DMS 273 (cell line): ENCODE data around the gene ZBTB17.
"Not testable (repeated sequence)": the region's sequence is repeated elsewhere in the genome, so short reads cannot be mapped to it uniquely, and the experiment has no call there.

Experiments
- DNase-seq: peaks from one replicate; lab custom pipeline; 2025; ENCODE audit not compliant: unreplicated experiment; lab: John Stamatoyannopoulos, UW

ZBTB17 gene

DNA sequence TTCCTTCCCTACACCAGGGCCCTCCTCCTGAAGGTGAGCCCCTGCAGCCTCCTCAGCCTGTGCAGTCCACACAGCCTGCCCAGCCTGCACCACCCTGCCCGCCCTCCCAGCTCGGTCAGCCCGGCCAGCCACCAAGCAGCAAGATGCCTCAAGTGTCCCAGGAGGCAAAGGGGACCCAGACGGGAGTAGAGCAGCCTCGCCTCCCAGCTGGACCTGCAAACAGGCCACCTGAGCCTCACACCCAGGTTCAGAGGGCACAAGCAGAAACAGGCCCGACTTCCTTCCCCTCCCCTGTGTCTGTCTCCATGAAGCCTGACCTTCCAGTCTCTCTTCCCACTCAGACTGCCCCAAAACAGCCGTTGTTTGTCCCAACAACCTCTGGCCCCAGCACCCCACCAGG lies 38.8 kb downstream of the ZBTB17 start:
- DNase-seq, result no peak

- DNase-seq, result no peak
These were observed 39.9 kb downstream of the ZBTB17 start for GRCh38 chr1:15936025-15936424.

GRCh38 chr1:15935056-15935950 lies 40.6 kb downstream of the ZBTB17 start:
- DNase-seq, result no peak

DNA sequence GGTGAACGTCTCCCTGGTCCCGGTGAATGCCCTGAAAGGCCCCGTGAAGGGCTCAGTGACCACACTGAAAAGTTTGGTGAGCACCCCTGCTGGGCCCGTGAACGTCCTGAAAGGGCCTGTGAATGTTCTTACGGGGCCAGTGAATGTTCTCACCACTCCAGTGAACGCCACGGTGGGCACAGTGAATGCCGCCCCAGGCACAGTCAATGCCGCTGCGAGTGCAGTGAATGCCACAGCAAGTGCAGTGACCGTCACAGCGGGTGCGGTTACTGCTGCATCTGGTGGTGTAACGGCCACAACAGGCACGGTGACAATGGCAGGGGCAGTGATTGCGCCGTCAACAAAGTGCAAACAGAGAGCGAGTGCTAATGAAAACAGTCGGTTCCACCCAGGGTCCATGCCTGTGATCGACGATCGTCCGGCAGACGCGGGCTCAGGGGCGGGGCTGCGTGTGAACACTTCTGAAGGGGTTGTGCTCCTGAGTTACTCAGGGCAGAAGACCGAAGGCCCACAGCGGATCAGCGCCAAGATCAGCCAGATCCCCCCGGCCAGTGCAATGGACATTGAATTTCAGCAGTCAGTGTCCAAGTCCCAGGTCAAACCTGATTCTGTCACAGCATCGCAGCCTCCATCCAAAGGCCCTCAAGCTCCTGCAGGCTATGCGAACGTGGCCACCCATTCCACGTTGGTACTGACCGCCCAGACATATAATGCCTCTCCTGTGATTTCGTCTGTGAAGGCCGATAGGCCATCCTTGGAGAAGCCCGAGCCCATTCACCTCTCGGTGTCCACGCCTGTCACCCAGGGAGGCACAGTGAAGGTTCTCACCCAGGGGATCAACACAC lies 41.5 kb downstream of the ZBTB17 start:
- no peak for DNase-seq

DNA sequence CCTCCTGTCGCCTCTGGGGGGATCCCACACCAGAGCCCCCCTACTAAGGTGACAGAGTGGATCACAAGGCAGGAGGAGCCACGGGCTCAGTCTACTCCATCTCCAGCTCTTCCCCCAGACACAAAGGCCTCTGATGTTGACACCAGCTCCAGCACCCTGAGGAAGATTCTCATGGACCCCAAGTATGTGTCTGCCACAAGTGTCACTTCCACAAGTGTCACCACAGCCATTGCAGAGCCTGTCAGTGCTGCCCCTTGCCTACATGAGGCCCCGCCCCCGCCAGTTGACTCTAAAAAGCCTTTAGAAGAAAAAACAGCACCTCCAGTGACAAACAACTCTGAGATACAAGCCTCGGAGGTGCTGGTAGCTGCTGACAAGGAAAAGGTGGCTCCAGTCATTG lies 42.2 kb downstream of the ZBTB17 start:
- DNase-seq, result no peak

DNA sequence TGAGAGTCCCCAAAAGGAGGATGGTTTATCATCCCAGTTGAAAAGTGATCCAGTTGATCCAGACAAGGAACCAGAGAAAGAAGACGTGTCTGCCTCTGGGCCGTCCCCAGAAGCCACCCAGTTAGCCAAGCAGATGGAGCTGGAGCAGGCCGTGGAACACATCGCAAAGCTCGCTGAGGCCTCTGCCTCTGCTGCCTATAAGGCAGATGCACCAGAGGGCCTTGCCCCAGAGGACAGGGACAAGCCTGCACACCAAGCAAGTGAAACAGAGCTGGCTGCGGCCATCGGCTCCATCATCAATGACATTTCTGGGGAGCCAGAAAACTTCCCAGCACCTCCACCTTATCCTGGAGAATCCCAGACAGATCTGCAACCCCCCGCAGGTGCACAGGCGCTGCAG lies 43.3 kb downstream of the ZBTB17 start:
- no peak for DNase-seq

DNA sequence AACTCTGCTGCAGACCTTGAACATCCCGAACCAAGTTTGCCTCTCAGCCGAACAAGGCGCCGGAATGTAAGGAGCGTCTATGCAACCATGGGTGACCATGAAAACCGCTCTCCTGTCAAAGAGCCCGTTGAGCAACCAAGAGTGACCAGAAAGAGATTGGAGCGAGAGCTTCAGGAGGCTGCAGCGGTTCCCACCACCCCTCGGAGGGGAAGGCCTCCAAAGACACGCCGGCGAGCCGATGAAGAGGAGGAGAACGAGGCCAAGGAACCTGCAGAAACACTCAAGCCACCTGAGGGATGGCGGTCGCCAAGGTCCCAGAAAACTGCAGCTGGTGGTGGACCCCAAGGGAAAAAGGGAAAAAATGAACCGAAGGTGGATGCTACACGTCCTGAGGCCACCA lies 44.0 kb downstream of the ZBTB17 start:
- DNase-seq, result no peak

DNA sequence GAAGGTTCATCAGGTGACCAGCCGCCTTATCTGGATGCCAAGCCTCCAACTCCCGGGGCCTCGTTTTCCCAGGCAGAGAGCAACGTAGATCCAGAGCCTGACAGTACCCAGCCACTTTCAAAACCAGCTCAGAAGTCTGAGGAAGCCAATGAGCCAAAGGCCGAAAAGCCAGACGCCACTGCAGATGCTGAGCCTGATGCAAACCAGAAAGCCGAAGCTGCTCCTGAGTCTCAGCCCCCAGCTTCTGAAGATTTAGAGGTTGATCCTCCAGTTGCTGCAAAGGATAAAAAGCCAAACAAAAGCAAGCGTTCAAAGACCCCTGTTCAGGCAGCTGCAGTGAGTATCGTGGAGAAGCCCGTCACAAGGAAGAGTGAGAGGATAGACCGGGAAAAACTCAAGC lies 44.5 kb downstream of the ZBTB17 start:
- no peak for DNase-seq

- no peak for DNase-seq
These were observed 46.6 kb downstream of the ZBTB17 start for GRCh38 chr1:15928971-15929965.

GRCh38 chr1:15926448-15926847 lies 49.5 kb downstream of the ZBTB17 start:
- DNase-seq, result not testable (repeated sequence)

- DNase-seq, result no peak
These were observed 52.7 kb downstream of the ZBTB17 start for GRCh38 chr1:15923241-15923640.

GRCh38 chr1:15918962-15919715 lies 56.8 kb downstream of the ZBTB17 start:
- DNase-seq, result no peak

DNA sequence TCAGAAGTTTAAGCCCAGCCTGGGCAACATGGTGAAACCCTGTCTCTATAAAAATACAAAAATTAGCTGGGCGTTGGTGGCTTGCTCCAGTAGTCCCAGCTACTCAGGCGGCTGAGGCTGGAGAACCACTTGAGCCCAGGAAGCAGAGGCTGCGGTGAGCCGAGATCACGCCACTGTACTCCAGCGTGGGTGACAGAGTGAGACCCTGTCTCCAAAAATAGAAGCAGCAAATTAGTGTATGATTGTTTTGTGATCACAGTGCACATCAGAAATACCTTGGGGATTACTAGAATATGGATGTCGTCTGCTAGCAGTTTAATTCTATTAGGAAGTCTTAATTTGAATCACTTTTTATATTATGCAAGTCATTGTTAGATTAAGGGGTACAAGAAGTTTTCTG lies 59.0 kb downstream of the ZBTB17 start:
- no peak for DNase-seq

DNA sequence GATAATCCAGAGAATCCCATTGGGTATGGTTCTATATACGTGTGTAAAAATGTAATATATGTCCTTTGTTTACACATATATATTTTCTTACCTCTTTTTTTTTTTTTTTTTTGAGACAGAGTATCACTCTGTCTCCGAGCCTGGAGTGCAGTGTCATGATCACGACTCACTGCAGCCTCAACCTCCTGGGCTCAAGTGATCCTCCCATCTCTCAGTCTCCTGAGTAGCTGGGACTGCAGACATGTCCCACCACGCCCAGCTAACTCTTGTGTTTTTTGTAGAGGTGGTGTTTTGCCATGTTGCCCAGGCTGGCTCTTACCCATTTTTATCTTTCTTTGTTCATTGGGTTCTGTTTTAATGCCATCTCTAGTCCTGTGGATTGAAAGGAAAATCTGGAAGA lies 59.5 kb downstream of the ZBTB17 start:
- DNase-seq, result no peak

DNA sequence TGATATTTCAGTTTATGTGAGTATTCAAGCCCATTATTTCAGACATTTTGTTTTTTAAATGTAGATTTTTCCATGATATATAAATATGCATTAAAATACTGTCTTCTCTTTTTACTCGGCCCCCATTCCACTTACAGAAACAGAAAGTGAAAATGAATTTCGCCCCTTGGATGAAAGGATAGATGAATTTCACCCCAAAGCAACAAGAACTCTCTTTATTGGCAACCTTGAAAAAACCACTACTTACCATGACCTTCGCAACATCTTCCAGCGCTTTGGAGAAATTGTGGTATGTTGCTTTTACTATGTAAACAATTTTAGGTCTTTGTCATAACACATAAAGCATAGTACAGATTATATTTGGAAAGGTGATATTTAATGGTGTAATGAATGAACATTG lies 59.9 kb downstream of the ZBTB17 start:
- no peak for DNase-seq

GRCh38 chr1:15913607-15914006 lies 62.3 kb downstream of the ZBTB17 start:
- DNase-seq, result not testable (repeated sequence)

GRCh38 chr1:15911927-15912326 lies 64.0 kb downstream of the ZBTB17 start:
- DNase-seq, result no peak

DNA sequence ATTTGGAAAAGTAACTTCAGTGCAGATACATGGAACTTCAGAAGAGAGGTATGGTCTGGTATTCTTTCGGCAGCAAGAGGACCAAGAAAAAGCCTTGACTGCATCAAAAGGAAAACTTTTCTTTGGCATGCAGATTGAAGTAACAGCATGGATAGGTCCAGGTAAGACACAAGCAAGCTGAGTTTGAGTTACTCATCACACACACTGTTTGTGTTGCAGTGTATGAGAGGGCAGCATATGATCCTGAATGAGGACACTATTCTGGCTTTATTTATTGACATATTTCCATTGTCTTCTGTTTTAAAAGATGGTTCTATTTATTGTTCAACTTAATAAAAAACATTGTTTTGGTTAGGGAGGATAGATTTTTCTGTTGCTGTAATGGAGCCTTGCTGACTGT lies 64.8 kb downstream of the ZBTB17 start:
- no peak for DNase-seq

GRCh38 chr1:15908597-15908996 lies 67.3 kb downstream of the ZBTB17 start:
- no peak for DNase-seq

DNA sequence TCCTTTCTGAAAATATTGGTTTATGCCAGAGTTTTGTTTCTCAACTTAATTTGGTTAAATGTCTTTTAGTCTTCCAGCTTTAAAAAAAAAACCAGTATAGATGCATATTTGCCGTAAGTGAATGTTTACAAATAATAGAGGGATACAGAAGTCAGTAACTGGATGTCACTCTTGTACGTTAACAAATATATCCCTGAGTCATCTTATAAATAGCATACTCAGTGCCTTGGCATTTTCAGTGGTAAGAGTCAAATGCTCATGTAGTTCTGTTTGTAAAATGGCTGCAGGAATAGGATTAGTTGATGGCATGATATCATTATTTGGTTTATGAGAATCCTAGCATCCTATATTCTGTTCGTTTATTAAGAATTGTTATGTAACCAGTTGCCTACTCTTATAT lies 73.0 kb downstream of the ZBTB17 start:
- no peak for DNase-seq
